ENCODE measurements around the gene CYP4F3. TPM values are rescaled to one million over a fixed set of nuclear protein-coding genes. Genes with fewer than 3 reads are reported as not detected.

The CYP4F3 gene
- total RNA-seq, 3 donors from 2014 or later = 2.7 to 7.8 (median 4.3) TPM

DNA sequence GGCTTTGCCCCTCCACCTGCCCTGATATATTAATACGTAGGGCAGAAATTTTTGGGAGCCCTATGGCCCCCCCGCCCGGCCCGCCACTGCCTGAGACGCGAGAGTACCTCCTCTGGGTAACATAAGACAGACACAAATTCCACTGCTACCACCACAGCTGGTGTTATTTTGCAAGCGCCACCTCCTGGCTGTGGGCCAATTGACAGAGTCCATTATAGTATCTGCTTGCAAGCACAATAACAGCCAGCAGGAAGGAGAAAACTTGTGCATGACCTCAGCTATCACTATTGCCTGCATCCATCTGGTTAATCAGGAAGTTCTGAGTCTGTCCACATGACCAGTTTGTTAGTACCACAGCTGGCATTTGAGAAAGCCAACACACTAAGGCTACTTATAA lies 61.8 kb downstream of the CYP4F3 start:
- Histone ChIP-seq H3K4me3 (peak overlapping the region; percentile 2), H3K4me1 (ENCODE audit: low read depth) (peaks cover 15% of the 10 kb centered on the region), H3K9me3 (no peaks in the 10 kb centered on the region), H3K36me3 (ENCODE audit: low read depth) (no peaks in the 10 kb centered on the region)
- ATAC-seq (peak; percentile 91), DNase-seq (peak; percentile 86 to 95 (median 86))
- TF ChIP-seq, protein P1, sequence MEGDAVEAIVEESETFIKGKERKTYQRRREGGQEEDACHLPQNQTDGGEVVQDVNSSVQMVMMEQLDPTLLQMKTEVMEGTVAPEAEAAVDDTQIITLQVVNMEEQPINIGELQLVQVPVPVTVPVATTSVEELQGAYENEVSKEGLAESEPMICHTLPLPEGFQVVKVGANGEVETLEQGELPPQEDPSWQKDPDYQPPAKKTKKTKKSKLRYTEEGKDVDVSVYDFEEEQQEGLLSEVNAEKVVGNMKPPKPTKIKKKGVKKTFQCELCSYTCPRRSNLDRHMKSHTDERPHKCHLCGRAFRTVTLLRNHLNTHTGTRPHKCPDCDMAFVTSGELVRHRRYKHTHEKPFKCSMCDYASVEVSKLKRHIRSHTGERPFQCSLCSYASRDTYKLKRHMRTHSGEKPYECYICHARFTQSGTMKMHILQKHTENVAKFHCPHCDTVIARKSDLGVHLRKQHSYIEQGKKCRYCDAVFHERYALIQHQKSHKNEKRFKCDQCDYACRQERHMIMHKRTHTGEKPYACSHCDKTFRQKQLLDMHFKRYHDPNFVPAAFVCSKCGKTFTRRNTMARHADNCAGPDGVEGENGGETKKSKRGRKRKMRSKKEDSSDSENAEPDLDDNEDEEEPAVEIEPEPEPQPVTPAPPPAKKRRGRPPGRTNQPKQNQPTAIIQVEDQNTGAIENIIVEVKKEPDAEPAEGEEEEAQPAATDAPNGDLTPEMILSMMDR (IDR thresholded peaks at IDR 0.05) = no peak
- intact Hi-C loops (cut with DNase I, micrococcal nuclease) = no loop called here

Other genes starting within 250 kb of the CYP4F3 start
- 100 to 1,000 TPM in 1 of 3 donors, 10 to 100 TPM in 2; 74.4 to 111 (median 96.0) TPM for gene AKAP8L, start 221.9 kb upstream of the CYP4F3 start, total RNA-seq
- 10 to 100 TPM; 26.7 to 39.9 (median 28.1) TPM for gene WIZ, start 190.9 kb upstream of the CYP4F3 start, total RNA-seq
- 1 to 10 TPM; 4.0 to 5.2 (median 5.1) TPM for gene RASAL3, start 176.4 kb upstream of the CYP4F3 start, total RNA-seq
- gene PGLYRP2, start 161.4 kb upstream of the CYP4F3 start, total RNA-seq = not detected
- under 1 TPM in 2 of 3 donors, not detected in 1; 0.12 to 0.19 TPM for gene CYP4F22, start 132.4 kb upstream of the CYP4F3 start, total RNA-seq
- not detected for gene CYP4F8, start 25.7 kb upstream of the CYP4F3 start, total RNA-seq
- gene CYP4F12, start 32.2 kb downstream of the CYP4F3 start, total RNA-seq = 100 to 1,000 TPM in 1 of 3 donors, 10 to 100 TPM in 2; 62.8 to 179 (median 70.5) TPM
- gene OR10H2, start 87.1 kb downstream of the CYP4F3 start, total RNA-seq = not detected
- not detected for gene OR10H3, start 97.1 kb downstream of the CYP4F3 start, total RNA-seq
- not detected for gene OR10H5, start 146.8 kb downstream of the CYP4F3 start, total RNA-seq
- gene OR10H1, start 174.8 kb downstream of the CYP4F3 start, total RNA-seq = under 1 TPM; 0.06 to 0.07 (median 0.06) TPM

Measured in mucosa of descending colon (tissue), 3 donors.